HG03175 (cell line): ENCODE measurements around the gene COL3A1.

Source experiments
- ATAC-seq: cut with Tn5 transposase; IDR thresholded peaks from one replicate; pipeline ENCODE4 v1.9.1; 2021; ENCODE audit warnings: mild to moderate bottlenecking, moderate library complexity; ENCODE audit not compliant: unreplicated experiment

Gene COL3A1

DNA sequence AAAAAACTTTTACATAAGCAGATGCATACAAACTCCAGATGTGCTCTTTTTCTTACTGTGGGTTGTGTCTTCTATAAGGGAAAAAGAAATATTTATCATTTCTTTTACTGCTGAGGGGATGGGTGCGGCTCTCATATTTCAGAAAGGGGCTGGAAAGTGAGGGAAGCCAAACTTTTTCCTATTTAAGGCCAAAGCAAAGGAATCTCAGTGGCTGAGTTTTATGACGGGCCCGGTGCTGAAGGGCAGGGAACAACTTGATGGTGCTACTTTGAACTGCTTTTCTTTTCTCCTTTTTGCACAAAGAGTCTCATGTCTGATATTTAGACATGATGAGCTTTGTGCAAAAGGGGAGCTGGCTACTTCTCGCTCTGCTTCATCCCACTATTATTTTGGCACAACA is at the start of gene COL3A1:
Gene COL3A1, plus strand, starts transcription at position 210 of the 400 bp plus-strand sequence. Its CDS starts 117 bp downstream, at position 327.
- no peak for ATAC-seq

DNA sequence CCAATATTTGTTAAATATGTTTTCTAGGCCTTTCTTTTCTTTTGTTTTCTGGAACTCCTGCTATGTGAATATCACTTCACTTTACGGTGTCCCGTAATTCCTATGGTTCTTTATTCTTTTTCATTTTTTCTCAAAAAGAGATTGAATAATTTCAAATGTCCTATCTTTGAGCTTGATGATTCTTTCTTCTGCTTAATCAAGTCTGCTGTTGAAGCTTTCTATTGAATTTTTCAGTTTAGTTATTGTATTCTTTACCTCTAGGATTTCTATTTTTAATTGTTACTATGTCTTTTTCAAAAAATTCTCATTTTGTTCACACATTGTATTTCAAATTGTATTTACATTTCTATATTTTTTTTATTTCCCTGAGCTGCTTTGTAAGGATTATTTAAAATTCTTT is 45.5 kb upstream of the COL3A1 start:
- no peak for ATAC-seq

DNA sequence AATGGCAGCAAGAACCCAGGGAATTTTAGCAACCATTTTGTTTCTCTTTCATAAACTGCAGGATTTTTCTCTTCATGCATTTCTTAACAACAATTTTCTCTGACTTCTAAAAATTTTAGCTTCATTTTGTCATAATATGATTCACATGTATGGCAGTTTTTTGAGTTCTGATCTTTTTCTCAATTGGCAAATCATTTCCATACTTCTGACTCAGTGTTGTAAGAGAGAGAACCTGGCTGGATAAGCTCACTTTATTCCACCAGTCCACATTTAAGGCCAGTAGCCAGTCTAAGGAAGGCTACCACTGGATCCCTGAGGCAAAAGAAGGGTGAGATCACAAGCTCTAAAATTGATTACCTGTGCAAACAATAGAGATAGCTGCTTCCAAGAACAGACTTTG is 42.8 kb upstream of the COL3A1 start:
- no peak for ATAC-seq

DNA sequence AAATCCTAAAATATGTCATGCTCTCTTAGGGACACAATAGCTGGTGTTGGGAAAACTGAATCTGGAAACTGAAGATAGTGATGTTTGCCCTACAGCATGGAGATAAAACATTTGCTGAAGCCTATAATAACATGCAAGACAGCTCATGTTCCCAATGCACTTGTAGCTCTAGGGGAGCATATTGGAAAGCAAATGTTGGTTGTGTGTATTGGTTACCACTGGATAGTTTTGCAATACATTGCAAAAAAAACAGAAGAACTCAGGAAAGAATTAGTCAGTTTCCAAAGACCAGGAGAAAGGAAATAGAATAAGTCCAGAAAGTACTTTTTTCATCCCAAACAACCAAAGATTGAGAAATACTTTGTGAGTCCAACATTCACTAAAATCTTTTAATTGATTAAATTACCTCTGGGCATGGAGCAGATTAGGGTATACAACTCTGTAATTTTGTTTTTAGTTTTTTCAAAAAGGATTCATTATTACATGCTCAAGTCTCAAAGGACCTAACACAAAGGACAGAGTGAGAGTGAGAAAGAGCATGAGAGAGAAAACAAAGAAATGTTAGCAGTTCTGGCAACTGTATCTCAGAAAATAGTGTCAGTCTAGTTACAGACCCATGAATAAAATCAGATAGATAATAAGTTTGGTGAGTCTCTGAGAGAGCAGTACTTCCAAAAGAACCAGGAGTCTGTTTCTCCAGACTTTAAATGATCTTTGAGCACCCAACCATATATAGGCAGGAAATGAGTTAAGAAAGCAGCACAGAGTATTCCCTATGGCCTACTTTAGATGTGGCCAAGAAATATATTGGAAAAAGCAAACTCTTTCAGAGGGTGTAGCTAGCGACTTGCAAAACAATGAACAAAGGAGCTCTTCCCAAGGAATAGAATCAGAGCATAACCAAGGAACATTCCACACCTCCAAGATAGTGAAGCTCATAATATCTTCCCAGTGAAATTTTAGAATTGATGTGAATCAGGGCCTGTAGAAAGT is 36.6 kb upstream of the COL3A1 start:
- ATAC-seq, result no peak

DNA sequence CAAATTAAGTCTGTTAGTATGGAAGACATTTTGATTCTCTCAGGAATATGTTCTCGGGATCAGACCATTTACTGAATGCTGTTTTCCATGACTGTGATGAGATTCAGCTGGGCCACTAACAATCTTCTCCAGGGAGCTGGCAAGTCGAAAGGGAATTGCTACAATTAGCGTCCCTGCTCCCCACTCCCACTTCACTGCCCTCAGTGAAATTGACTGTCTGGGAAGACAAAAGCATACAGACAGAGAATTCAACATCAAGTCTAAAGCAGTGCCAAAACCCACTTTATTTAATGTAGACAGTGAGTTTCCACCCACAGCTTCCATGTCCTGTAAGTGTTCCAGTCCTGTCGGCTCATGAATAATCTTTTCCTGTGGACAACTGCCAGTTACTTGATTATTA is 34.0 kb upstream of the COL3A1 start:
- no peak for ATAC-seq

DNA sequence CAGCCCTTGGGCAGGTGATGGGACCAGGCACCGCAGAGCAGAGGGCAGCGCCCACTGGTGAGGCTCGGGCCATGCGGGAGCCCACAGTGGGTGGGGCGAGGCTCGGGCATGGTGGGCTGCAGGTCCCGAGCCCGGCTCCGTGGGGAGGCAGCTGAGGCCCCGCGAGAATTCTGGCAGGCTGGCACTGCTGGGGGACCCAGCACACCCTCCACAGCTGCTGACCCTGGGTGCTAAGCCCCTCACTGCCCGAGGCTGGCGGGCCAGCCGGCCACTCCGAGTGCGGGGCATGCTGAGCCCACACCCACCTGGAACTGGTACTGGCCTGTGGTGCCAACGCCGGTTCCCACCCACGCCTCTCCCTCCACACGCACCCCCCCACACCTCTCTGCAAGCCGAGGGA is 29.7 kb upstream of the COL3A1 start:
- ATAC-seq, result no peak

DNA sequence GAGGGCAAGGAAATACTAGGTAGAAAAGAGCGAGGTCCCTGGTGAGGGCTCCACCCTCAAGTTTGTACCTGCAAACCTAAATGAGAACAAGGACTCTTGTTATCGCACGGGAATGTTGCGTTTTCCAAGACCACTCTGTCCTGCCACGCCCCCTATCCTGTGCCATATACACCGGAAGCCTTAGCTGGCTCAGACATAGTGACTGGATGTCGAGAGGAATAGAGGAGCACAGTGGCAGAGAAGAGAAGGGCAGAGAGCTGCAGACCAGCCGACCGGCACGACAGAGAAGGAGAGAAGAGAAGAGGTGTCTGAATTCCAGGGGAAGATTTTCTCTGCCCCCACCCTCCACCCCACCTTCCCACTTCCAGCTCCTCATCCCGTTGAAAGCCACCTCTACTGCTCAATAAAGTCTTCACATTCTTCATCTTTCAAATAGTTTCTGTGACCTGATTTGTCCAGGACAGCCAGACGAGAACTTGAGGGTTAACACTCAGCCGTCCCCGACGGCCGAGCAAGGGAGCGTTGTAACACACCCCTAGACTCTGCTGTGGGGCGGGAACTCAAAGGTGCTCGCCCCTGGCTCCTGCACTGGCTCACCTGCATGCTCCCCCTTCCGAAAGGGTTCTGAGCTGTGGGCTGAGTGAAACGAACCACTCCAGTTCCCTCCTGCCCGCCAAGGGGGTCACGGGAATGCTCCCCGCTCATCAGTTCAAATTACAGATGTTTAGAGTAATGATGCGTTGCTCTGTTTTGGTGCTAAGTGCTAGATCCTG is 24.9 kb upstream of the COL3A1 start:
- no peak for ATAC-seq

DNA sequence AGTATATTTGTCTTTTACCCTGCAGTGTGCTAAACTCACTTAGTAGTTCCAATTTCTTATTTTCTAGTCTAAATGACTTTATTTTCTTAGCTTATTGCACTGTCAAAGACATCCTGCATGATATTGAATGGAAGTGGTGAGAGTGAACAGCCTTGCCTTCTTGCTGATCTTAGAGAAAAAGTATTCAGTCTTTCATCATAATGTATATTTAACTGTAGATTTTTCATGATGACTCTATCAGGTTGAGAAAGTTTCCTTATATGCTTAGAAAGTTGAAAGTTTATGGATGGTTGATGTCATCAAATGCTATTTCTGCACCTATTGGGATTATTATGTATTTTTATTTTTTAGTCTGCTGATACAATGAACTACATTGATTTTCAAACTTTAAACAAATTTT is 21.3 kb upstream of the COL3A1 start:
- ATAC-seq, result no peak

DNA sequence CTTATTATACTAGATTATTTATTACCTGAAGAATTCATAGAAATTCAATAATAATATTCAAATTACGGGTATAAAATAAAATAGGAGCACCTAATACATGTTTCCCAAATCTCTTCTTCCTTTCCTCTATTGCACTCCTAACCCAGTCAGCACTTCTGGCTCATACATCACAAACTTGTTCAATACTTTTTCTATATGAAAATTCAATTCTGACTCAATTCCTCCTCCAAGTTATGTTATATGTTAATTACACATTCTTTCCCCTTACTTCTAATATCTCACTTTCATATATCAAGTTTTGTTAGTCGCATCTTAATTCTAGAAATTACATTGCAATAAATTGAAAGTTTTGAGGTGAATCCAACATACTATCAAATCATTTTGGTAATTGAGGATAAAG is 17.9 kb upstream of the COL3A1 start:
- ATAC-seq, result no peak

DNA sequence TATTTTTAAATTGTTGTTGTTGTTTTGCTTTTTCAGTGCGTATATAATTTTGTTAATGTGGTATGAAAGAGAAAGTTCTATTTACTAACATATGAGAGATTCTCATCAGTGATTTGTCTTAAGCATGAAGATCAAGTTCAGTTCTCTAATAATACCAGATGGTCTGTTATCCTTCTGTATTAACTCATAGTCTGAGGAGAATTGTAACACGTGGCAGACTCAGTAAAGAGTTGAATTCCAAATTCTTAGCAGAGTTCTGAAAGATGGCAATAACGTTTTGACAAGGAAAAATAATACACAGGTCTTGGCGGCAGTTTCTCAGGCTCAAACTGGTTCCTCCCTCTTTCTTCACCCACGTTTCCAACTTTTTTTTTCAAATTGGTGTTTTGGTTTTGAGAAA is 17.2 kb upstream of the COL3A1 start:
- ATAC-seq, result no peak

DNA sequence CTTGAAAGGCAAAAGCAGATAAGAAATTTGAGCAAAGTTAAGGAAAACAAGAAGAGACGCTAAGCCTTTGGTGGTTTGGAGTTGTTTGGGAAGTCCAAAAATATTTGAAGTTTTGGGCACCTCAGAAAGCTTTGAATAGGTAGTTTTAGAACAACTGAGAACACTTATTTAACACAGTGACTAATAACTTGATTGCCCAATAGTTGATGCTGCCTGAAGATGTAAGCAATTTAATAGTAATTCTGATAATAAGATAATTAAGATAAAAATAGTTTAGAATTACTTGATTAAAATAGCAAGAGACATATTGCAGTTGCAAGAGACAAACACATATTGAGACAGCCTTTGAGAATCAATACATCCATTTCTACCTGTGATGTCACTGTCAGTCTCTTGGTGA is 16.5 kb upstream of the COL3A1 start:
- no peak for ATAC-seq

DNA sequence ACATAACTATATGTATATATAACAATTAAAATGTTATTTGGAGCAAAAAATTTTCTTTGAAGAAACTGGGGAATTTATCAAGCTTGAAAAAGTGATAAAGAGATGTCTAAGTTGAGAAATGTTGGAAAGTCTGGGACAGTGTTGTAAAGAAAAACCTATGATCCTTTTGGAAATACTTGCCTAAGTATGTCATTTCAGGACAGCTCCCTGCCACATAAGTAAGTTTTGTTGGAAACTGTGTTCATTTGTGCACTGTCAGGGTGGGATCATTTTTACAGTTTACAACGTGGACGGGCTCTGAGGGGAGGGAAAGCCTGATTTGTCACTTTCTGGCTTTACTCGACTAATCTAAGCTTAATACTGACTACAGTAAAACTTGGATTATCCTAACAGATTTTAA is 10.4 kb upstream of the COL3A1 start:
- no peak for ATAC-seq

DNA sequence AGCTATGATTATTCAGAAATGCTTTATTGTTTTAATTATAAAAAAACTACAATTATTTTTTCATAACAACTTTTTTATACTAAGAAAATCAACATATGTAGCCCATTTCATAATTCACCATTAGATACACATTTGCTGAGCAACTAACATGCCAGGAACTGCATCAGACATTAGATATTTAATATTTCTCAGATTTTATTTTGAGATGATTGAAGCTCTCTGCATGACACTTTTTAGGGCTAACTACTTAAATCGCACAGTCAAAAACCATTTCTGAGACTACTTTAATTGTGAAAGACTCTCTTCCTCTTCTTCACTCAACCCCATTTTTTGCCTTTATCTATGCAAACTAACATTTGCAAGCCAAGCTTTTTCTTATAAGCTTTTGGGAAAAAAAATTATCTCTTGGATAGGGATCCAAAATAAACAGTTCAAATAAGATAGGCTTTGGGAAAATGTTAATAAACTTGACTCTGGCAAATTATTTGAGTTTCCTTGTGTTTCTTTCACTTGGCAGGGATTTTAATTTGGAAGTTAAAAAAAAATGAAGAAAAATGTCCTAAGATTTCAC is 9.1 kb upstream of the COL3A1 start:
- no peak for ATAC-seq

DNA sequence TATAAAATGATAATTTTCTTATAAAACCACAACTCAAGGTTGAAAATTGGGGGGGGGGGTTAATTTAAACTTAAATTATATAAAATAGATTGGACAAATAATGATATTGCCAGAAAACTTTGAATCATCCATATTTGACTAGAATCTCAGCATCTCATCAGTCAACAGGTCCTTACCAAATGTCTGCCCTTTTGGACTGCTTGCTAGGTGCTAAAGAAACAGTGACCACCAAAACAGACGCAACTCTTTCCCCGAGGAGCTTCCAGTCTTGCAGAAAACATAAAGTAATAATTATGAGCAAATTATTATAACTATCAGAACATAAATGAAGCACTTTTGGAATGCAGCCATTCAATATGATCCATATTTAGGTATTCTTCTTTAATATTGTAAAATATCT is 8.6 kb upstream of the COL3A1 start:
- no peak for ATAC-seq

DNA sequence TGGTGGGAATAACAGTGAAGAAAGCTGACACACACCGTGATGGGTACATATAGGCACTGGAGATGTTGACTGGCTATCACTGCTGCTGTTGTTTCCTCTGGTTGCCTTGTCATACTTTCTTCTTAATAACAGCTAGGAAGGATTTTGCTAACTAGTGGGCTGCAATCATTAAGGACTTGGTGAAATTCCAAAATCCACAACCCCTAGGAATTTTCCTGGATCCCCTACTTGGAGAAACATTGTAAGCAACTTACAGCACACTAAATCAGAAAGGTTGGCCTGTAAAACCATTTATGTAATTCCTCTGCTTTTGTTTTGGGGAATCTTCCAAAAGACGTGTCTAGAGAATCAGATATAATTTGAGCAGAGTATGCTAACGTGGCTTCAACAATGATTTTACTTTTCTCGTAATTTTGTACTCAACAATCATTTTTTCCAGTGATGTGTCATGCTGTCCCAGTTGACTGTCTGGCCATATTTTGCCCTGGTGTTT is 8.0 kb upstream of the COL3A1 start:
- ATAC-seq, result no peak

DNA sequence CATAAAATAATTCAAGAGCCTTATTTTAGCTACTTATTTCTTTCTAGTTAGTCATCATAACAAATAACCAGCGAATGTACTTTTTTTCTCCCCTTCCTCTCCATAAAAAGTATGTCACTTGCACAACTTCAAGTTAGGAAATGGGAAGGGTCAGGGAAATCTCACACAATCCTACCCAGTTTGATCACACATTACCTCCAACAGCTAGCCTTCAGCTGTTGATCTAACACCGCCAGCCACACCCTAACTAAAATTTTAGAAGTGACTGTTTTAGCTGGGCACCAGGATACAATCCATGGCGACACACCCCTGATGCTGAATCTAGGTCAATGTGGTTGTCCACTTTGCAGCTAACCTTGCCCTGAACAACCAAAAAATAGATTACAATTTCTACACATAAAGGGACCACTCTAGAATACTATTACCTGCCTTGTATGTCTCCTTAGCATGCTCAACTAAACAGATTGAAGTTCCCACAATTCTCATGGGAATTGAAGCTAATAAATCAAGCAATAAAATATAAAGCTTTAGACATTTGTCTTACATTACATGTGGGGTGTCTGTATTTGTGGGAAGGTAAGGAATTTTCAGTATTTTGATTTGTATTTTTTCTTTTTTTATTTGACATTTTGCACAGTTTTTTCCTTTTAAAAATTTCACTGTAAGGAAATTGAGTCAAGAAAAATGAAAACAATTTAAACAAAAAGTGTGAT is 7.3 kb upstream of the COL3A1 start:
- no peak for ATAC-seq

DNA sequence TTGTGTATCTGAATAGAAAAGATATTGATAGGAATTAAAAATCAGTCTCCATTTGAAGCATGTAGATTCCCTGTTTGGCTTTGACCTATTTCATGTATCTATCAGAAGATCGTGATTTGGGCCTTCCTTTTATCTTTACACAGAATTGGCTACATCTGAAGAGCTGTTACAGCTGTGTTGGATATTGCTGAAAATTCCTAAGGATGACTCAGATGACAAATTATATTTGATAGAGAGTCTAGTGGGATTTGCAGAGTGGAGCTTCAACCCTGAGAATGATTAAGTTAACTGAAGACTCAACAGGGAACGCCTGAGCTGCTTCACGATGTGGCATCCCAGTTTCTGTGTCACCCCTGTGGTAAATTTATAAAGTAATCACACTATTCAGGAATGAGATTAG is 4.9 kb upstream of the COL3A1 start:
- ATAC-seq, result no peak

DNA sequence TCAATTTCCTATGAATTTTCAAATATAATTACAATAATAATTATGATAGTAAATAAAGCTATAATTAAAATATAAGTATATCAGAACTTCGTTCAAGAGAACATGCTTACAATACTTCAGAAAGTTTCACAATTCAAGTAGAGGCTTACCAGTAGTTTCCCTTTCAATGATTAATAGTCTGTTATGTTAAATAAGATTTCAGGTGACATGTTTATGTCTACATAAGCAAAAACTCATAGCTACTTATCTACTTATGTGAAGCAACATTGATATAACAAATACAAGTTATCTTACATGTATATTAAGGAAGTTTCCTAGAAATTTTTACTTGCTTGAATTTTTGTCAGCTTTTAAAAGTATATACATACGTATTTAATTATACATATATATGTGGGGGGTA is 4.5 kb upstream of the COL3A1 start:
- no peak for ATAC-seq

DNA sequence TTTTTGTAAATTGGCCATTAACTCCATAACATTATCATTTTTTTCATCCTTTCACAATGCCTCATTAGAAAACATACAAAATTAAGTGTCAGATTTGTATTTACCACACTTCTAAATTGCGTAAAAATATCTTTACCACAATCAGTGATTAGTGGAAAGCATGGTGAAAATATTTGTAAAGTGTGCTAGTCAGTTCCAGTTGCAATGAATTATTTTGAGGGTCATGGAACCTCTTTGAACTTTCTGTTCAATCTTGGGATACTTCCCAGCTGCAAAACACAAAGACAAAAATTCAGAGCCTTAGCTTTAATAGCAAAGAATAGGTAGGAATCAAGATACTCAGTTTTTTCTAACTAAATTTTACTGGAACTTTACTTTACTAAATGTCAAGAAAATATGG is 4.0 kb upstream of the COL3A1 start:
- no peak for ATAC-seq

DNA sequence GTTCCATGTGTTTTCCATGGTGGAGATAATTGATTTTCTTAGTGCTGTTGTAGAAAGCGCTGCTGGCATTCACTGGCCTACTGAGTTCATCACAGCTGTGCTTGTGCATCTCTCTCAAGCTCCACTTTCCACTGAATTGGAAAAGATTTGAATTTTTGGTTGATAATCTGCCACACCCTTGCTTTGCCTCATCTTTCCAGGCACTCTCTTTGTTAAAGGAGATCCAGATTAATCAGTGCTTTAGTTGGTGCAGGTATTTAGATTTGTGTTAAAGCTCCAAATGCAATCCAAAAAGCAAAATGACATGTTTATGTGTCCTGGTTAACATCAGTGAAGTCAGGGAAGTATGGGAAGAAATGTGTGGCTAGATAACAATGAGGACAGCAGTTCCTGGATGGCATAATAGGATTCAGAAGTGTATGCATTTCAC is 2.7 kb upstream of the COL3A1 start:
- ATAC-seq, result no peak

DNA sequence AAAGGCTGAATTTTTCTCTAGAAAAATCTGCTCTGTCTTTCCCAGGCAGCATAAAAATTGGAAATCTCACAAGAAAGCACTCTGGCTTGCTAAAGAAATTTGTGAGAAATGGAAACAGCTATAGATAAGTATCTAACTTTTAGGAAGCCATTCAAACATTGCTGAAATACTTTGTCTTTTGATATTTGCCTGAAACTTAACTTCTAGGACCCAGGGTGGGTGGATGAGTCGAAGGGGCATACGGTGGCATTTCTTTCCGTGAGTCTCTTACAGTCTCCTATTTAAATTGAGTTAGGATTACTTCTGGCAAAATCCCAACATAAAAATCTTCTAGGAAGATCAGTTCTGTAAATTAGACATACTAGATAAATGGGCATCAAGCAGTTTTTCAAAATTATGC is 532 bp upstream of the COL3A1 start:
- no peak for ATAC-seq
